PC-3 (cell line): Measurements from ENCODE around the gene MAP1LC3A. TPM values are rescaled to one million over a fixed set of nuclear protein-coding genes. Genes with fewer than 3 reads are reported as not detected.

Experiments
- ATAC-seq: fragments of 200-7000 bp; cut with Tn5 transposase; 2 replicates; pipeline ENCODE4 v1.9.1; 2020; ENCODE audit warnings: mild to moderate bottlenecking, moderate library complexity
- BruUV-seq: library from RNA; stranded (reverse); fragments of 400-500 nt; replicated peaks from 2 replicates; lab custom pipeline; 2021; lab: Mats Ljungman, UMichigan
- CTCF ChIA-PET: fragments of 300-600 bp; sonication (Branson Sonifier 250); formaldehyde crosslinking; loops from one replicate; lab custom pipeline; 2022; ENCODE audit warnings: antibody characterized with exemption; lab: Charles Lee
- POLR2A ChIA-PET: fragments of 300-600 bp; sonication (Branson Sonifier 250); formaldehyde crosslinking; loops from one replicate; lab custom pipeline; 2022; ENCODE audit warnings: antibody characterized with exemption; ENCODE audit not compliant: unreplicated experiment; lab: Charles Lee
- DNase-seq: peaks from one replicate; pipeline ENCODE4 v3.0.0-alpha.2; 2015
- H2AFZ ChIP-seq: fragments of 300-600 bp; sonication (generic); 2 replicates; pipeline ENCODE4 v1.6.0; 2016; ENCODE audit warnings: antibody characterized with exemption, low read length
- H3F3A ChIP-seq: fragments of 300-600 bp; sonication (generic); one replicate; pipeline ENCODE4 v1.6.0; 2017; ENCODE audit warnings: antibody characterized with exemption, low read length, control low read depth, mild to moderate bottlenecking; ENCODE audit not compliant: unreplicated experiment
- H3K27ac ChIP-seq: fragments of 300-600 bp; sonication (generic); 2 replicates; pipeline ENCODE4 v1.5.1; 2016; ENCODE audit warnings: mild to moderate bottlenecking, low read length
- H3K27me3 ChIP-seq: fragments of 300-600 bp; sonication (generic); 2 replicates; pipeline ENCODE4 v1.6.1; 2016; ENCODE audit warnings: low read length, mixed read lengths
- H3K36me3 ChIP-seq: fragments of 300-600 bp; sonication (generic); 2 replicates; pipeline ENCODE4 v1.6.1; 2016; ENCODE audit warnings: low read depth, mixed run types, low read length, mixed read lengths
- H3K4me1 ChIP-seq: fragments of 300-600 bp; sonication (generic); 2 replicates; pipeline ENCODE4 v1.5.1; 2016; ENCODE audit warnings: low read length; ENCODE audit not compliant: insufficient read depth
- H3K4me2 ChIP-seq: fragments of 300-600 bp; sonication (generic); 2 replicates; pipeline ENCODE4 v1.6.0; 2016; ENCODE audit warnings: low read length
- H3K4me3 ChIP-seq: fragments of 300-600 bp; sonication (generic); 2 replicates; pipeline ENCODE4 v1.5.1; 2016; ENCODE audit warnings: mild to moderate bottlenecking, low read length, mixed read lengths
- H3K79me2 ChIP-seq: fragments of 300-600 bp; sonication (generic); 2 replicates; pipeline ENCODE4 v1.6.1; 2017; ENCODE audit warnings: low read length, mixed read lengths
- H3K9ac ChIP-seq: fragments of 300-600 bp; sonication (generic); 2 replicates; pipeline ENCODE4 v1.6.0; 2016; ENCODE audit warnings: mild to moderate bottlenecking, low read length
- H3K9me2 ChIP-seq: fragments of 300-600 bp; sonication (generic); replicated peaks from 2 replicates; pipeline ENCODE4 v1.6.1; 2016; ENCODE audit warnings: mixed run types, low read length, mixed read lengths
- H3K9me3 ChIP-seq: fragments of 300-600 bp; sonication (generic); 2 replicates; pipeline ENCODE4 v1.6.1; 2016; ENCODE audit warnings: low read length, mixed read lengths
- H4K20me1 ChIP-seq: fragments of 300-600 bp; sonication (generic); 2 replicates; pipeline ENCODE4 v1.6.1; 2016; ENCODE audit warnings: low read length, mixed read lengths
- EZH2 ChIP-seq: fragments of 300-600 bp; sonication (generic); IDR thresholded peaks from one replicate; pipeline ENCODE4 v1.6.1; 2017; ENCODE audit warnings: antibody characterized with exemption, mild to moderate bottlenecking, low read length; ENCODE audit not compliant: unreplicated experiment
- EZH2phosphoT487 ChIP-seq: fragments of 300-600 bp; sonication (generic); IDR thresholded peaks from 2 replicates; pipeline ENCODE4 v1.6.1; 2018; ENCODE audit warnings: mild to moderate bottlenecking, antibody characterized with exemption, low read length, borderline replicate concordance
- intact Hi-C: fragments of 100-400 bp; cut with micrococcal nuclease; formaldehyde crosslinking; loops from 2 replicates; pipeline ENCODE4 v1.9.0; 2023
- total RNA-seq: library from RNA; depleted of rRNA; stranded (reverse); fragments of >200 nt; gene quantifications from 2 replicates; pipeline ENCODE4 v1.2.3, GENCODE V29; 2014
- TF ChIP-seq, protein P1 (sequence below): fragments of 300-600 bp; sonication (generic); conservative IDR thresholded peaks from 2 replicates; pipeline ENCODE4 v1.5.1; 2017; ENCODE audit warnings: antibody characterized with exemption, low read depth, mild to moderate bottlenecking, low read length

MAP1LC3A gene
- total RNA-seq, 1 experiment from 2014 or later: 0.22 TPM

DNA sequence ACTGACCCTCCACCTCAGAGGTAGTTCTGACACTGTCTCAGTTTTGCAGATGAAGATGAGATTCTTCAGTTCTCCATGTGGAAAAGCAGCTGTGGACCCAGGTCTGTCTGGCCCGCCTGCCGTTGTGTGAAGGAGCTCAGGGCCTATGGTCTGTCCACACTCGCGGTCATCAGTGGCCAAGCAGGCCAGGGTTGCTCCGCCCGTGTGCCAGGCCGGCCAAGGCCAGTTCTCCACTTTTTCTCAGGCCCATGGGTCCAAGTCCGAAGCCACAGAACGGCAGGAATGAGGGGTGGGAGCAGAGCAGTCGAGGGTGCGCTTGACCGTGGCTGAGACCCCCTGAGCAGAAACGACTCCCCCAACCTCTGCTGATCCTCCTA lies 8.6 kb upstream of the MAP1LC3A start:
- intact Hi-C loops: no loop called here
- peaks cover 10% of the 10 kb centered on the region; the same call in 1 of the 2 replicates for H3K4me1 ChIP-seq
- no peak overlapping the region for H3K9ac ChIP-seq
- H4K20me1 ChIP-seq: no peaks in the 10 kb centered on the region
- H3K27me3 ChIP-seq: no peaks in the 10 kb centered on the region
- H3K4me2 ChIP-seq: no peak overlapping the region
- no peaks in the 10 kb centered on the region for H3K9me2 ChIP-seq
- H3K79me2 ChIP-seq: no peaks in the 10 kb centered on the region
- H3K36me3 ChIP-seq: no peaks in the 10 kb centered on the region
- CTCF ChIA-PET: no interaction called here
- ATAC-seq (no peak), DNase-seq (no peak)
- H2AFZ ChIP-seq: no peak overlapping the region
- H3K4me3 ChIP-seq: no peak overlapping the region
- no peaks in the 10 kb centered on the region for H3F3A ChIP-seq
- no peaks in the 10 kb centered on the region for H3K9me3 ChIP-seq
- POLR2A ChIA-PET: no interaction called here
- no peak overlapping the region for H3K27ac ChIP-seq
- BruUV-seq: no TSS peak
- TF ChIP-seq EZH2phosphoT487 (no peak), EZH2 (no peak)

DNA sequence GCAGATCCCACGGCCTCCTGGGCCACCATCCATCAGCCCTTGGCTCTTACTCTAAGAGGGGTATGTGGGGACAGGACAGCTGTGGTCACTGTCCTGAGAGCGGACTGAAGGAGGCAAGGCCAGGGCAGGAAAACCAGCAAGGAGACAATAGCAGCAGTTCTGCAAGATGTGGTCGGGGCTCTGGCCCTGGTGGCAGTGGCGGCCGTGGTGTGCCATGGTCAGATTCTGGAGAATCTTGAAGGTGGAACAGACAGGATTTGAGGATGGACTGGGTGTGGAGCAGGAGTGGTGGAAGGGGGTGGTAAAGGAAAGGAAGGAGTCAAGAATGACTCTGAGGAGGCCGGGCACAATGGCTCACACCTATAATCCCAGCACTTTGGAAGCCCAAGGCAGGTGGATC lies 5.9 kb upstream of the MAP1LC3A start:
- peaks cover 10% of the 10 kb centered on the region; the same call in 1 of the 2 replicates for H3K4me1 ChIP-seq

GRCh38 chr20:34553366-34553867 lies 5.1 kb upstream of the MAP1LC3A start:
- Histone ChIP-seq H3F3A (no peaks in the 10 kb centered on the region), H3K79me2 (no peaks in the 10 kb centered on the region), H3K4me3 (no peak overlapping the region), H3K4me2 (no peak overlapping the region), H3K9ac (no peak overlapping the region), H4K20me1 (no peaks in the 10 kb centered on the region), H3K9me2 (no peaks in the 10 kb centered on the region), H3K27ac (no peak overlapping the region), H3K9me3 (no peaks in the 10 kb centered on the region), H3K4me1 (peaks cover 14% of the 10 kb centered on the region; the same call in 1 of the 2 replicates), H3K36me3 (no peaks in the 10 kb centered on the region), H2AFZ (0 out of 2 replicates have a peak overlapping the region, but pooled peaks have one; percentile 32), H3K27me3 (no peaks in the 10 kb centered on the region)
- TF ChIP-seq EZH2phosphoT487 (no peak), EZH2 (no peak)
- TF ChIP-seq, protein P1, sequence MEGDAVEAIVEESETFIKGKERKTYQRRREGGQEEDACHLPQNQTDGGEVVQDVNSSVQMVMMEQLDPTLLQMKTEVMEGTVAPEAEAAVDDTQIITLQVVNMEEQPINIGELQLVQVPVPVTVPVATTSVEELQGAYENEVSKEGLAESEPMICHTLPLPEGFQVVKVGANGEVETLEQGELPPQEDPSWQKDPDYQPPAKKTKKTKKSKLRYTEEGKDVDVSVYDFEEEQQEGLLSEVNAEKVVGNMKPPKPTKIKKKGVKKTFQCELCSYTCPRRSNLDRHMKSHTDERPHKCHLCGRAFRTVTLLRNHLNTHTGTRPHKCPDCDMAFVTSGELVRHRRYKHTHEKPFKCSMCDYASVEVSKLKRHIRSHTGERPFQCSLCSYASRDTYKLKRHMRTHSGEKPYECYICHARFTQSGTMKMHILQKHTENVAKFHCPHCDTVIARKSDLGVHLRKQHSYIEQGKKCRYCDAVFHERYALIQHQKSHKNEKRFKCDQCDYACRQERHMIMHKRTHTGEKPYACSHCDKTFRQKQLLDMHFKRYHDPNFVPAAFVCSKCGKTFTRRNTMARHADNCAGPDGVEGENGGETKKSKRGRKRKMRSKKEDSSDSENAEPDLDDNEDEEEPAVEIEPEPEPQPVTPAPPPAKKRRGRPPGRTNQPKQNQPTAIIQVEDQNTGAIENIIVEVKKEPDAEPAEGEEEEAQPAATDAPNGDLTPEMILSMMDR: no peak
- peak; percentile 27 for ATAC-seq
- no TSS peak for BruUV-seq
- intact Hi-C loops: no loop called here
- ChIA-PET CTCF (interaction anchor here (0.8 kb wide), 1 partner anchor 152 kb away, joined by 3 read pairs; no protein-coding TSS in a partner anchor), POLR2A (interaction anchor here (0.6 kb wide), 2 partner anchors 251 to 281 kb away, joined by 3 to 4 read pairs; no protein-coding TSS in a partner anchor)
- peak; percentile 9 for DNase-seq

More for the DNA sequence above, 5.9 kb upstream of the MAP1LC3A start:
- no peaks in the 10 kb centered on the region for H3K79me2 ChIP-seq
- no peak overlapping the region for H3K9ac ChIP-seq
- H3K9me2 ChIP-seq: no peaks in the 10 kb centered on the region
- H4K20me1 ChIP-seq: no peaks in the 10 kb centered on the region
- TF ChIP-seq EZH2: no peak
- TF ChIP-seq, protein P1: no peak
- no peak for TF ChIP-seq EZH2phosphoT487
- ATAC-seq (no peak), DNase-seq (no peak)
- intact Hi-C loops: no loop called here
- no peak overlapping the region for H3K4me2 ChIP-seq
- H3K9me3 ChIP-seq: no peaks in the 10 kb centered on the region
- H3K36me3 ChIP-seq: no peaks in the 10 kb centered on the region
- H3K27ac ChIP-seq: no peak overlapping the region
- H3K27me3 ChIP-seq: no peaks in the 10 kb centered on the region
- no peaks in the 10 kb centered on the region for H3F3A ChIP-seq
- BruUV-seq: no TSS peak
- H3K4me3 ChIP-seq: no peak overlapping the region
- no peak overlapping the region for H2AFZ ChIP-seq
- ChIA-PET POLR2A (no interaction called here), CTCF (no interaction called here)
